Neural cell (in vitro differentiated cells): ENCODE data around the gene WTAP. TPM values are rescaled to one million over a fixed set of nuclear protein-coding genes. Genes with fewer than 3 reads are reported as not detected.

Experiments
- H2AFZ ChIP-seq: fragments of 200-600, 300-800 bp; sonication (generic), shearing (Covaris generic); 2 replicates; pipeline ENCODE4 v1.6.0; 2014; ENCODE audit warnings: low read depth, mild to moderate bottlenecking, antibody characterized with exemption, low read length, moderate library complexity
- H3F3A ChIP-seq: fragments of 200-600 bp; shearing (Covaris generic); 2 replicates; pipeline ENCODE4 v1.6.1; 2016; ENCODE audit warnings: mild to moderate bottlenecking, moderate library complexity, mixed read lengths, antibody characterized with exemption, low read length; ENCODE audit not compliant: insufficient read depth, poor library complexity, severe bottlenecking
- H3K27ac ChIP-seq: fragments of 200-600, 300-800 bp; sonication (generic), shearing (Covaris generic); 2 replicates; pipeline ENCODE4 v1.5.1; 2014; ENCODE audit warnings: mild to moderate bottlenecking, low read length, moderate library complexity
- H3K27me3 ChIP-seq: fragments of 300-800, 200-600 bp; sonication (generic), shearing (Covaris generic); 2 replicates; pipeline ENCODE4 v1.6.0; 2014; ENCODE audit warnings: mild to moderate bottlenecking, low read depth, low read length, moderate library complexity; ENCODE audit not compliant: insufficient read depth
- H3K36me3 ChIP-seq: fragments of 300-800, 200-600 bp; sonication (generic), shearing (Covaris generic); 2 replicates; pipeline ENCODE4 v1.5.1; 2014; ENCODE audit warnings: mild to moderate bottlenecking, antibody characterized with exemption, low read length, moderate library complexity; ENCODE audit not compliant: insufficient read depth
- H3K4me2 ChIP-seq: fragments of 300-800, 200-600 bp; sonication (generic), shearing (Covaris generic); 2 replicates; pipeline ENCODE4 v1.6.0; 2014; ENCODE audit warnings: mild to moderate bottlenecking, low read length
- H3K4me3 ChIP-seq: fragments of 300-800, 200-600 bp; sonication (generic), shearing (Covaris generic); 2 replicates; pipeline ENCODE4 v1.5.1; 2014; ENCODE audit warnings: mild to moderate bottlenecking, low read length, moderate library complexity
- H3K79me2 ChIP-seq: fragments of 200-600 bp; shearing (Covaris generic); replicated peaks from 2 replicates; pipeline ENCODE4 v1.6.0; 2014; ENCODE audit warnings: mild to moderate bottlenecking, low read length, moderate library complexity; ENCODE audit not compliant: insufficient read depth
- H3K9ac ChIP-seq: fragments of 300-800, 200-600 bp; sonication (generic), shearing (Covaris generic); 2 replicates; pipeline ENCODE4 v1.6.1; 2016; ENCODE audit warnings: mild to moderate bottlenecking, low read length, mixed read lengths
- H3K9me2 ChIP-seq: fragments of 200-600 bp; shearing (Covaris generic); 2 replicates; pipeline ENCODE4 v1.6.1; 2016; ENCODE audit warnings: mild to moderate bottlenecking, low read length, mixed read lengths; ENCODE audit not compliant: insufficient read depth
- H3K9me3 ChIP-seq: fragments of 200-600, 300-800 bp; sonication (generic), shearing (Covaris generic); 2 replicates; pipeline ENCODE4 v1.6.1; 2016; ENCODE audit warnings: mild to moderate bottlenecking, mixed run types, low read length, moderate library complexity, mixed read lengths
- H4K20me1 ChIP-seq: fragments of 200-600 bp; shearing (Covaris generic); 2 replicates; pipeline ENCODE4 v1.6.1; 2016; ENCODE audit warnings: mild to moderate bottlenecking, mixed run types; ENCODE audit not compliant: insufficient read depth
- CTCF ChIP-seq: fragments of 450-650 bp; IDR thresholded peaks from 2 replicates; pipeline ENCODE4 v1.5.1; 2014; ENCODE audit warnings: antibody characterized with exemption, mild to moderate bottlenecking, moderate library complexity; ENCODE audit not compliant: poor library complexity, severe bottlenecking
- EP300 ChIP-seq: fragments of 450-650 bp; conservative IDR thresholded peaks from 2 replicates; pipeline ENCODE4 v1.6.1; 2014; ENCODE audit warnings: antibody characterized with exemption, mild to moderate bottlenecking, moderate library complexity; ENCODE audit not compliant: poor library complexity, severe bottlenecking
- EZH2 ChIP-seq: fragments of 200-600, 300-800 bp; shearing (Covaris generic), sonication (generic); IDR thresholded peaks from 2 replicates; pipeline ENCODE4 v1.6.1; 2014; ENCODE audit warnings: antibody characterized with exemption, low read length, borderline replicate concordance, mild to moderate bottlenecking; ENCODE audit not compliant: insufficient read depth, poor library complexity, severe bottlenecking
- MXI1 ChIP-seq: fragments of 450-650 bp; conservative IDR thresholded peaks from 2 replicates; pipeline ENCODE4 v1.6.1; 2014; ENCODE audit warnings: antibody characterized with exemption, mild to moderate bottlenecking; ENCODE audit not compliant: poor library complexity, severe bottlenecking
- POLR2AphosphoS5 ChIP-seq: IDR thresholded peaks from 2 replicates; pipeline ENCODE4 v1.6.1; 2012
- RAD21 ChIP-seq: fragments of 450-650 bp; conservative IDR thresholded peaks from 2 replicates; pipeline ENCODE4 v1.6.1; 2014; ENCODE audit warnings: antibody characterized with exemption, mild to moderate bottlenecking, moderate library complexity
- REST ChIP-seq: IDR thresholded peaks from 2 replicates; pipeline ENCODE4 v1.6.1; 2012; ENCODE audit warnings: borderline replicate concordance
- SMC3 ChIP-seq: fragments of 450-650 bp; conservative IDR thresholded peaks from 2 replicates; pipeline ENCODE4 v1.6.1; 2014; ENCODE audit warnings: antibody characterized with exemption, mild to moderate bottlenecking, moderate library complexity; ENCODE audit not compliant: poor library complexity
- TAF1 ChIP-seq: IDR thresholded peaks from 2 replicates; pipeline ENCODE4 v1.6.1; 2012; ENCODE audit warnings: low read depth
- polyA plus RNA-seq: library from polyadenylated mRNA; depleted of rRNA; stranded (reverse); fragments of >200 nt; gene quantifications from 2 replicates; pipeline ENCODE4 v1.2.3, GENCODE V29; 2014

The WTAP gene
- polyA plus RNA-seq, 1 donor from 2014 or later, result 94.1 TPM

GRCh38 chr6:159751448-159751847 is 24.1 kb downstream of the WTAP start:
- no peak overlapping the region for H3K9ac ChIP-seq
- H3K27ac ChIP-seq, result no peak overlapping the region
- no peak overlapping the region for H3K4me2 ChIP-seq
- H3K36me3 ChIP-seq, result peaks cover 10% of the 10 kb centered on the region
- no peak overlapping the region for H3K4me3 ChIP-seq
- no peaks in the 10 kb centered on the region for H3K9me3 ChIP-seq
- no peak for TF ChIP-seq EZH2
- no peak overlapping the region for H2AFZ ChIP-seq
- no peaks in the 10 kb centered on the region for H3K9me2 ChIP-seq
- peaks cover 11% of the 10 kb centered on the region for H4K20me1 ChIP-seq
- no peaks in the 10 kb centered on the region for H3F3A ChIP-seq
- peaks cover 14% of the 10 kb centered on the region for H3K79me2 ChIP-seq
- H3K27me3 ChIP-seq, result no peaks in the 10 kb centered on the region

GRCh38 chr6:159753081-159753872 is 26.0 kb downstream of the WTAP start:
- no peak overlapping the region for H3K4me3 ChIP-seq
- no peak overlapping the region for H3K27ac ChIP-seq
- H3K9me2 ChIP-seq, result no peaks in the 10 kb centered on the region
- H3K79me2 ChIP-seq, result peaks cover 8% of the 10 kb centered on the region
- no peak overlapping the region for H3K4me2 ChIP-seq
- peaks cover 10% of the 10 kb centered on the region for H3K36me3 ChIP-seq
- H3F3A ChIP-seq, result no peaks in the 10 kb centered on the region
- H4K20me1 ChIP-seq, result peaks cover 8% of the 10 kb centered on the region
- H3K9ac ChIP-seq, result no peak overlapping the region
- H2AFZ ChIP-seq, result no peak overlapping the region
- no peaks in the 10 kb centered on the region for H3K27me3 ChIP-seq
- no peaks in the 10 kb centered on the region for H3K9me3 ChIP-seq
- TF ChIP-seq REST, result no peak
- no peak for TF ChIP-seq POLR2AphosphoS5
- TF ChIP-seq TAF1, result no peak
- no peak for TF ChIP-seq MXI1
- TF ChIP-seq EZH2, result no peak
- TF ChIP-seq CTCF, result no peak
- no peak for TF ChIP-seq EP300
- no peak for TF ChIP-seq RAD21
- no peak for TF ChIP-seq SMC3
